Body of pancreas (tissue), 4 donors: Measurements from ENCODE around the gene TCAIM.

Experiments used
- CTCF ChIP-seq, 7 experiments: fragments of 450-650 bp in 4 of 7; fragments of 200-600 bp in 3 of 7; sonication (generic) in 3 of 7; IDR thresholded peaks; one replicate each; pipeline ENCODE4 v1.5.1; 2016 to 2019; ENCODE audit warnings: antibody characterized with exemption in 7 of 7
- POLR2A ChIP-seq, 3 donors: fragments of 450-650 bp; IDR thresholded peaks; one replicate each; pipeline ENCODE4 v1.6.1; 2016; ENCODE audit warnings: antibody characterized with exemption in 3 of 3, mild to moderate bottlenecking in 2 of 3

DNA sequence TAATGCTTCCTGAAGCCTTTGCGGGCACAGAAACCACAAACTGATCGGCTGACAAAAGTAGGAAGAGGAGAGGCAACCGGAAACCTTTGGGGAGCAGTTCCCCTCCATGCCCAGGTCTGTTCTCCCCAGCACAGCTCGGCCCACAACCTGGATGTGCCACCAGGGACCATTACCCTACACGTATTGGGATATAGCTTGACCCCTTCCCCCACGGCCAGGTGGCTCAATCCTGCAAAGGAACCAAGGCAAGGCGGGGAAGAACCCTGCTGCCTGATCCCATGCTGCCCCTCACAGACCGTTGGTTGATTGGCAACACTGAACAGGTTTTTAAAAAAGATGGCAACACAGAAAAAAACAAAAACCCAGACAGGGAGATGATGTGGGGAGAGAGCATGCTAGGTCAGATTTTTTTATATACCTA, 19.7 kb upstream of the TCAIM start:
- TF ChIP-seq CTCF (IDR thresholded peaks at IDR 0.05): no peak
- no peak for TF ChIP-seq POLR2A (IDR thresholded peaks at IDR 0.05)
